ENCODE data around the gene SFTPD. TPM values are rescaled to one million over a fixed set of nuclear protein-coding genes. Genes with fewer than 3 reads are reported as not detected.

SFTPD gene
- total and polyA plus RNA-seq, 10 of the 15 experiments (the other 5 are each of a cell fraction or from before 2014, with no cell fraction given) = 0.31 TPM; not detected in 9

DNA sequence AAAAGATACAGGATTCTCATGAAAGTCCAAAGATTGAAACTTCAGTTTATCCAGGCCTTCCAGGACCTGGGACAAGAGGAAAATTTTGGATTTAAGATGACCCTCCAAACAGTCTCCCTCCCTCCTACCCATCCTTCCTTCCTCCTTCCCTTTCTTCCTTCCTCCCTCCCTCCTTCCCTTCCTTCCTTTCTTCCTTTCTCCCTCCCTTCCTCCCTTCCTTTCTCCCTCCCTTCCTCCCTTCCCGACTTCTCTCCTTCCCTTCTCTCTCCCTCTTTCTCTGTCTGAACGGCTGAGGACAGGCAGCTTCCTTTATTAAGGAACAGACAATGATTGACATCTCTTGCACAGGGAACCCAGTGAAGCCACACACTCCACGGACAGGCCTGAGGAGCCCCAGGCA, 23.3 kb downstream of the SFTPD start (continued):
- TF ChIP-seq ZNF592 (IDR thresholded peaks at IDR 0.05) (no peak), MEF2A (IDR thresholded peaks at IDR 0.05; ENCODE audit: insufficient read depth, low read depth, low read length) (no peak), MEF2B (IDR thresholded peaks at IDR 0.05; ENCODE audit: partially characterized antibody, poor library complexity, severe bottlenecking) (no peak), JUNB (IDR thresholded peaks at IDR 0.05) (no peak), BACH1 (IDR thresholded peaks at IDR 0.05; ENCODE audit: borderline replicate concordance) (no peak), JUND (IDR thresholded peaks at IDR 0.05; ENCODE audit: low read depth, low read length) (no peak)

GRCh38 chr10:79923669-79924068, 25.2 kb downstream of the SFTPD start:
- DNase-seq (ENCODE audit: low read depth, low spot score) (no peak), FAIRE-seq (no peak), ATAC-seq (no peak)
- ChIA-PET POLR2A (no interaction called here), CTCF (no interaction called here), SMC1A (ENCODE audit: uncharacterized antibody, unreplicated experiment) (no interaction called here), RAD21 (ENCODE audit: unreplicated experiment) (no interaction called here)
- no peaks in the 10 kb centered on the region for H3K9me3 ChIP-seq (replicated peaks; ENCODE audit: control insufficient read depth, insufficient read depth, low read length)
- in situ Hi-C loops (cut with MboI) = no loop called here
- no peak overlapping the region for H3K4me3 ChIP-seq
- BruUV-seq (replicated peaks) = no TSS peak
- H3K4me2 ChIP-seq (ENCODE audit: control insufficient read depth, insufficient read depth) = no peak overlapping the region
- H3K79me2 ChIP-seq (ENCODE audit: control insufficient read depth, insufficient read depth, low read length) = no peaks in the 10 kb centered on the region
- H2AFZ ChIP-seq (ENCODE audit: control insufficient read depth, low read depth, low read length) = no peak overlapping the region
- intact Hi-C loops (cut with micrococcal nuclease; ENCODE audit: unreplicated experiment) = no loop called here
- H3K27ac ChIP-seq (ENCODE audit: control insufficient read depth, insufficient read depth) = no peak overlapping the region
- no peaks in the 10 kb centered on the region for H3K4me1 ChIP-seq (ENCODE audit: control insufficient read depth, insufficient read depth, low read length)
- 54% methylated on average over 8 of the region's 8 CpGs for WGBS (ENCODE audit: insufficient coverage, insufficient replicate concordance, low lambda C conversion rate, missing lambda C conversion rate)
- H3K27me3 ChIP-seq (replicated peaks in 1 of 2; ENCODE audit: control insufficient read depth in 2 of 2, insufficient read depth in 2 of 2, low read length in 1 of 2) = peaks cover 0 to 1% of the 10 kb centered on the region in 2 experiments; a peak in 2 of 4 replicates
- no peaks in the 10 kb centered on the region for H4K20me1 ChIP-seq (ENCODE audit: control insufficient read depth, insufficient read depth)
- no peak overlapping the region for H3K9ac ChIP-seq (ENCODE audit: control insufficient read depth, insufficient read depth, low read length)
- no peaks in the 10 kb centered on the region for H3K36me3 ChIP-seq (ENCODE audit: control insufficient read depth in 2 of 2, insufficient read depth in 2 of 2, low read length in 1 of 2)
- no peak for TF ChIP-seq ZBED1 (IDR thresholded peaks at IDR 0.05; ENCODE audit: borderline replicate concordance)
- TF ChIP-seq TCF3 (IDR thresholded peaks at IDR 0.05; ENCODE audit: borderline replicate concordance, insufficient read depth, low read depth, low read length) = no peak
- TF ChIP-seq BMI1 (IDR thresholded peaks at IDR 0.05; ENCODE audit: borderline replicate concordance) = no peak
- no peak for TF ChIP-seq REST (IDR thresholded peaks at IDR 0.05; ENCODE audit: low read depth, low read length)
- TF ChIP-seq NFIC (IDR thresholded peaks at IDR 0.05; ENCODE audit: low read depth, low read length) = no peak
- TF ChIP-seq, protein P1, sequence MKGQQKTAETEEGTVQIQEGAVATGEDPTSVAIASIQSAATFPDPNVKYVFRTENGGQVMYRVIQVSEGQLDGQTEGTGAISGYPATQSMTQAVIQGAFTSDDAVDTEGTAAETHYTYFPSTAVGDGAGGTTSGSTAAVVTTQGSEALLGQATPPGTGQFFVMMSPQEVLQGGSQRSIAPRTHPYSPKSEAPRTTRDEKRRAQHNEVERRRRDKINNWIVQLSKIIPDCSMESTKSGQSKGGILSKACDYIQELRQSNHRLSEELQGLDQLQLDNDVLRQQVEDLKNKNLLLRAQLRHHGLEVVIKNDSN (IDR thresholded peaks at IDR 0.05; ENCODE audit: borderline replicate concordance, extremely low read length, insufficient read depth, low read depth, low read length) = no peak
- TF ChIP-seq NR2C1 (IDR thresholded peaks at IDR 0.05) = no peak
- TF ChIP-seq NRF1 (conservative IDR thresholded peaks at IDR 0.05; ENCODE audit: low read depth, low read length) = no peak
- no peak for TF ChIP-seq SUZ12 (IDR thresholded peaks at IDR 0.05; ENCODE audit: unreplicated experiment)
- no peak for TF ChIP-seq MEF2A (IDR thresholded peaks at IDR 0.05; ENCODE audit: insufficient read depth, low read depth, low read length)
